Retinal pigment epithelial cell (primary cell): ENCODE results near the gene HTRA3.

ENCODE experiments used
- DNase-seq: peaks from one replicate; pipeline ENCODE4 v3.0.0-alpha.2; 2010; ENCODE audit warnings: low read depth
- H3K4me3 ChIP-seq: 2 replicates; pipeline ENCODE4 v1.5.1; 2011; ENCODE audit warnings: mild to moderate bottlenecking, low read length, control low read depth, moderate library complexity
- CTCF ChIP-seq: conservative IDR thresholded peaks from 2 replicates; pipeline ENCODE4 v1.5.1; 2011; ENCODE audit warnings: low read depth, low read length, control low read depth, inconsistent platforms

Gene HTRA3

GRCh38 chr4:8305851-8306471 lies 36.4 kb downstream of the HTRA3 start:
- no peak for TF ChIP-seq CTCF
- no peak overlapping the region for H3K4me3 ChIP-seq
- DNase-seq = no peak

GRCh38 chr4:8306511-8307021 lies 37.0 kb downstream of the HTRA3 start:
- no peak for TF ChIP-seq CTCF
- no peak overlapping the region for H3K4me3 ChIP-seq
- no peak for DNase-seq

- no peak for DNase-seq
- TF ChIP-seq CTCF = no peak
- no peak overlapping the region for H3K4me3 ChIP-seq
These were observed 37.6 kb downstream of the HTRA3 start for GRCh38 chr4:8307121-8307520.

GRCh38 chr4:8307714-8308113 lies 38.2 kb downstream of the HTRA3 start:
- no peak for TF ChIP-seq CTCF
- no peak overlapping the region for H3K4me3 ChIP-seq
- no peak for DNase-seq

GRCh38 chr4:8308144-8308543 lies 38.6 kb downstream of the HTRA3 start:
- no peak overlapping the region for H3K4me3 ChIP-seq

GRCh38 chr4:8308856-8309771 lies 39.6 kb downstream of the HTRA3 start:
- no peak for DNase-seq
- TF ChIP-seq CTCF = peak; percentile 7
- no peak overlapping the region for H3K4me3 ChIP-seq

More at GRCh38 chr4:8308144-8308543, 38.6 kb downstream of the HTRA3 start:
- TF ChIP-seq CTCF = no peak
- DNase-seq = no peak
